Measurements from ENCODE around the gene MED1. TPM values are rescaled to one million over a fixed set of nuclear protein-coding genes. Genes with fewer than 3 reads are reported as not detected.

Gene MED1
- total and polyA plus RNA-seq, 4 donors = 6.5 to 34.6 (median 22.5) TPM

- no peak for DNase-seq
- Histone ChIP-seq H3K9me3 (ENCODE audit: control insufficient read depth in 4 of 4, insufficient read depth in 3 of 4, low read length in 3 of 4) (no peaks in the 10 kb centered on the region), H3K27ac (ENCODE audit: low read depth in 1 of 2, low read length in 1 of 2) (no peak overlapping the region), H3K4me3 (no peak overlapping the region), H3K36me3 (ENCODE audit: control insufficient read depth in 4 of 4, insufficient read depth in 4 of 4, low read length in 4 of 4) (peaks cover 30 to 43% (median 31%) of the 10 kb centered on the region in 4 donors), H3K4me1 (ENCODE audit: control insufficient read depth in 5 of 5, insufficient read depth in 5 of 5, low read length in 5 of 5) (peaks cover 0 to 2% (median 0%) of the 10 kb centered on the region in 5 donors), H3K9ac (ENCODE audit: insufficient read depth in 1 of 2, low read length in 2 of 2) (no peak overlapping the region), H3K27me3 (ENCODE audit: control insufficient read depth in 3 of 3, insufficient read depth in 3 of 3, low read length in 2 of 3) (no peaks in the 10 kb centered on the region)
- no peak for ATAC-seq (ENCODE audit: insufficient read depth, low FRiP score)
- WGBS, 2 donors = 94 to 99% methylated on average over 4 of the region's 4 CpGs
- TF ChIP-seq CTCF (IDR thresholded peaks at IDR 0.05; ENCODE audit: control extremely low read depth, extremely low read depth) = no peak
Observed at GRCh38 chr17:39429600-39429999, 21.5 kb downstream of the MED1 start.

GRCh38 chr17:39416141-39416540, 34.9 kb downstream of the MED1 start:
- no peak for TF ChIP-seq CTCF (IDR thresholded peaks at IDR 0.05; ENCODE audit: control extremely low read depth, extremely low read depth)
- H3K4me3 ChIP-seq = no peak overlapping the region
- H3K9me3 ChIP-seq (ENCODE audit: control insufficient read depth in 4 of 4, insufficient read depth in 3 of 4, low read length in 3 of 4) = no peaks in the 10 kb centered on the region
- no peak overlapping the region for H3K9ac ChIP-seq (ENCODE audit: insufficient read depth in 1 of 2, low read length in 2 of 2)
- H3K27ac ChIP-seq (ENCODE audit: low read depth in 1 of 2, low read length in 1 of 2) = no peak overlapping the region
- H3K36me3 ChIP-seq (ENCODE audit: control insufficient read depth in 4 of 4, insufficient read depth in 4 of 4, low read length in 4 of 4) = peaks cover 17 to 46% (median 34%) of the 10 kb centered on the region in 4 donors
- H3K4me1 ChIP-seq (ENCODE audit: control insufficient read depth in 5 of 5, insufficient read depth in 5 of 5, low read length in 5 of 5) = no peaks in the 10 kb centered on the region
- H3K27me3 ChIP-seq (ENCODE audit: control insufficient read depth in 3 of 3, insufficient read depth in 3 of 3, low read length in 2 of 3) = no peaks in the 10 kb centered on the region
- ATAC-seq (ENCODE audit: insufficient read depth, low FRiP score) (no peak), DNase-seq (no peak)
- WGBS, 2 donors = 94 to 98% methylated on average over 1 of the region's 1 CpG

GRCh38 chr17:39410279-39410678, 40.8 kb downstream of the MED1 start:
- Histone ChIP-seq H3K36me3 (ENCODE audit: control insufficient read depth in 4 of 4, insufficient read depth in 4 of 4, low read length in 4 of 4) (peaks cover 34 to 46% (median 41%) of the 10 kb centered on the region in 4 donors), H3K9me3 (ENCODE audit: control insufficient read depth in 4 of 4, insufficient read depth in 3 of 4, low read length in 3 of 4) (no peaks in the 10 kb centered on the region), H3K27me3 (ENCODE audit: control insufficient read depth in 3 of 3, insufficient read depth in 3 of 3, low read length in 2 of 3) (no peaks in the 10 kb centered on the region), H3K9ac (ENCODE audit: insufficient read depth in 1 of 2, low read length in 2 of 2) (no peak overlapping the region), H3K27ac (ENCODE audit: low read depth in 1 of 2, low read length in 1 of 2) (no peak overlapping the region), H3K4me3 (no peak overlapping the region), H3K4me1 (ENCODE audit: control insufficient read depth in 5 of 5, insufficient read depth in 5 of 5, low read length in 5 of 5) (no peaks in the 10 kb centered on the region)
- no peak for TF ChIP-seq CTCF (IDR thresholded peaks at IDR 0.05; ENCODE audit: control extremely low read depth, extremely low read depth)
- 96 to 97% methylated on average over 13 of the region's 13 CpGs for WGBS, 2 donors
- ATAC-seq (ENCODE audit: insufficient read depth, low FRiP score) (no peak), DNase-seq (no peak)

- Histone ChIP-seq H3K9me3 (ENCODE audit: control insufficient read depth in 4 of 4, insufficient read depth in 3 of 4, low read length in 3 of 4) (no peaks in the 10 kb centered on the region), H3K4me3 (no peak overlapping the region), H3K36me3 (ENCODE audit: control insufficient read depth in 4 of 4, insufficient read depth in 4 of 4, low read length in 4 of 4) (peaks cover 25 to 37% (median 33%) of the 10 kb centered on the region in 4 donors), H3K9ac (ENCODE audit: insufficient read depth in 1 of 2, low read length in 2 of 2) (no peak overlapping the region), H3K27me3 (ENCODE audit: control insufficient read depth in 3 of 3, insufficient read depth in 3 of 3, low read length in 2 of 3) (no peaks in the 10 kb centered on the region), H3K27ac (ENCODE audit: low read depth in 1 of 2, low read length in 1 of 2) (no peak overlapping the region), H3K4me1 (ENCODE audit: control insufficient read depth in 5 of 5, insufficient read depth in 5 of 5, low read length in 5 of 5) (peaks cover 0 to 5% (median 0%) of the 10 kb centered on the region in 5 donors)
- DNase-seq (no peak), ATAC-seq (ENCODE audit: insufficient read depth, low FRiP score) (no peak)
- no peak for TF ChIP-seq CTCF (IDR thresholded peaks at IDR 0.05; ENCODE audit: control extremely low read depth, extremely low read depth)
- WGBS, 2 donors = 89 to 95% methylated on average over 2 of the region's 2 CpGs
Observed at GRCh38 chr17:39408360-39408759, 42.7 kb downstream of the MED1 start.
